H9 (cell line): ENCODE measurements around the gene FNDC3B. TPM values are rescaled to one million over a fixed set of nuclear protein-coding genes. Genes with fewer than 3 reads are reported as not detected.
A peak's percentile ranks its signal among the peaks of the same experiment; 100 is the strongest.

Experiments used
- DNase-seq: peaks from one replicate; pipeline ENCODE4 v3.0.0-alpha.2; 2017
- H2AFZ ChIP-seq: one replicate; pipeline ENCODE4 v1.6.1; 2013; ENCODE audit warnings: mild to moderate bottlenecking, low read length, control low read depth, moderate library complexity
- H2AK5ac ChIP-seq: 2 replicates; pipeline ENCODE4 v1.6.1; 2013; ENCODE audit warnings: low read length, control low read depth, mixed read lengths; ENCODE audit not compliant: insufficient read length
- H2BK120ac ChIP-seq: one replicate; pipeline ENCODE4 v1.6.1; 2013; ENCODE audit warnings: low read depth, mild to moderate bottlenecking, low read length, control low read depth, inconsistent platforms; ENCODE audit not compliant: poor library complexity, severe bottlenecking
- H2BK12ac ChIP-seq: 2 replicates; pipeline ENCODE4 v1.6.1; 2013; ENCODE audit warnings: low read length, control low read depth, mixed read lengths, low read depth; ENCODE audit not compliant: insufficient read length
- H2BK15ac ChIP-seq: 2 replicates; pipeline ENCODE4 v1.6.1; 2013; ENCODE audit warnings: low read depth, low read length, control low read depth
- H2BK20ac ChIP-seq: one replicate; pipeline ENCODE4 v1.6.1; 2013; ENCODE audit warnings: low read depth, mild to moderate bottlenecking, low read length, control low read depth, inconsistent platforms; ENCODE audit not compliant: poor library complexity, severe bottlenecking
- H2BK5ac ChIP-seq: 2 replicates; pipeline ENCODE4 v1.6.1; 2013; ENCODE audit warnings: low read length, control low read depth, mixed read lengths; ENCODE audit not compliant: insufficient read length
- H3K14ac ChIP-seq: 2 replicates; pipeline ENCODE4 v1.6.1; 2013; ENCODE audit warnings: low read length, control low read depth; ENCODE audit not compliant: insufficient read depth
- H3K18ac ChIP-seq: 2 replicates; pipeline ENCODE4 v1.6.1; 2013; ENCODE audit warnings: low read depth, mild to moderate bottlenecking, mixed read lengths, low read length, control low read depth; ENCODE audit not compliant: insufficient read length
- H3K23ac ChIP-seq: 2 replicates; pipeline ENCODE4 v1.6.1; 2013; ENCODE audit warnings: low read length, control low read depth, mixed read lengths, low read depth; ENCODE audit not compliant: insufficient read length
- H3K23me2 ChIP-seq: 2 replicates; pipeline ENCODE4 v1.6.1; 2013; ENCODE audit warnings: low read depth, mild to moderate bottlenecking, mixed read lengths, low read length, control low read depth; ENCODE audit not compliant: insufficient read length, poor library complexity, severe bottlenecking
- H3K27ac ChIP-seq: 2 replicates; pipeline ENCODE4 v1.5.1; 2013; ENCODE audit warnings: low read length, control low read depth, mixed read lengths, low read depth; ENCODE audit not compliant: insufficient read length
- H3K27me3 ChIP-seq: 2 replicates; pipeline ENCODE4 v1.6.1; 2013; ENCODE audit warnings: low read length, control low read depth, inconsistent platforms; ENCODE audit not compliant: insufficient read depth
- H3K4ac ChIP-seq: 2 replicates; pipeline ENCODE4 v1.6.1; 2013; ENCODE audit warnings: low read depth, mild to moderate bottlenecking, control low read depth, inconsistent platforms, low read length, moderate library complexity
- H3K4me1 ChIP-seq: 2 replicates; pipeline ENCODE4 v1.6.1; 2013; ENCODE audit warnings: low read length, control low read depth, inconsistent platforms; ENCODE audit not compliant: insufficient read depth
- H3K4me2 ChIP-seq: 2 replicates; pipeline ENCODE4 v1.6.1; 2013; ENCODE audit warnings: low read length, control low read depth, mixed read lengths; ENCODE audit not compliant: insufficient read length, insufficient read depth
- H3K56ac ChIP-seq: 2 replicates; pipeline ENCODE4 v1.6.1; 2013; ENCODE audit warnings: low read depth, mild to moderate bottlenecking, mixed read lengths, low read length, control low read depth; ENCODE audit not compliant: insufficient read length
- H3K79me1 ChIP-seq: 2 replicates; pipeline ENCODE4 v1.6.1; 2013; ENCODE audit warnings: low read depth, mild to moderate bottlenecking, moderate library complexity, low read length, control low read depth, inconsistent platforms; ENCODE audit not compliant: insufficient read depth, poor library complexity, severe bottlenecking
- H3K79me2 ChIP-seq: 2 replicates; pipeline ENCODE4 v1.6.1; 2013; ENCODE audit warnings: low read length, control low read depth, inconsistent platforms; ENCODE audit not compliant: insufficient read depth
- H3K9ac ChIP-seq: 2 replicates; pipeline ENCODE4 v1.6.1; 2013; ENCODE audit warnings: low read length, control low read depth, mixed read lengths; ENCODE audit not compliant: insufficient read length; ENCODE audit errors: extremely low read depth
- H3K9me3 ChIP-seq: one replicate; pipeline ENCODE4 v1.6.1; 2013; ENCODE audit warnings: low read depth, low read length, inconsistent platforms; ENCODE audit not compliant: control insufficient read depth
- H3T11ph ChIP-seq: one replicate; pipeline ENCODE4 v1.6.1; 2013; ENCODE audit warnings: mild to moderate bottlenecking, low read length, control low read depth, inconsistent platforms
- H4K20me1 ChIP-seq: one replicate; pipeline ENCODE4 v1.6.1; 2013; ENCODE audit not compliant: control insufficient read depth, insufficient read length, insufficient read depth
- H4K5ac ChIP-seq: 2 replicates; pipeline ENCODE4 v1.6.1; 2013; ENCODE audit warnings: low read depth, mild to moderate bottlenecking, mixed read lengths, low read length, control low read depth; ENCODE audit not compliant: insufficient read length
- H4K8ac ChIP-seq: replicated peaks from 2 replicates; pipeline ENCODE4 v1.6.1; 2013; ENCODE audit warnings: low read length, control low read depth, mixed read lengths, low read depth; ENCODE audit not compliant: insufficient read length
- H4K91ac ChIP-seq: 2 replicates; pipeline ENCODE4 v1.6.1; 2013; ENCODE audit warnings: low read depth, mild to moderate bottlenecking, moderate library complexity, mixed read lengths, low read length, control low read depth; ENCODE audit not compliant: insufficient read length
- H3K27ac Mint-ChIP-seq, 3 experiments: 2 replicates in 2 of 3; 3 replicates in 1 of 3; pipeline ENCODE4 v1.8.0; 2020 to 2021; ENCODE audit warnings: mixed read lengths in 3 of 3, mild to moderate bottlenecking in 1 of 3, moderate library complexity in 1 of 3
- H3K27me3 Mint-ChIP-seq: 2 replicates; pipeline ENCODE4 v1.8.0; 2021; ENCODE audit warnings: low read depth, mild to moderate bottlenecking, moderate library complexity, mixed read lengths
- H3K36me3 Mint-ChIP-seq, 3 experiments: 2 replicates in 2 of 3; 3 replicates in 1 of 3; pipeline ENCODE4 v1.8.0; 2020 to 2021; ENCODE audit warnings: low read depth in 3 of 3, mixed read lengths in 3 of 3; ENCODE audit not compliant: insufficient read depth in 1 of 3
- H3K4me1 Mint-ChIP-seq, 2 experiments: 2 replicates each; pipeline ENCODE4 v1.8.0; 2020; ENCODE audit warnings: mixed read lengths in 2 of 2
- H3K4me3 Mint-ChIP-seq, 2 experiments: 2 replicates in 1 of 2; 3 replicates in 1 of 2; pipeline ENCODE4 v1.8.0; 2020 to 2021; ENCODE audit warnings: mild to moderate bottlenecking in 2 of 2, mixed read lengths in 2 of 2, moderate library complexity in 1 of 2
- H3K9me3 Mint-ChIP-seq, 2 experiments: 2 replicates in 1 of 2; 3 replicates in 1 of 2; pipeline ENCODE4 v1.8.0; 2020; ENCODE audit warnings: mild to moderate bottlenecking in 2 of 2, mixed read lengths in 2 of 2, moderate library complexity in 1 of 2
- WGBS: extraction: QIAGEN DNeasy Blood & Tissue Kit; methylation state at CpG from one replicate; pipeline ENCODE4 v1.1.7; 2013; ENCODE audit warnings: missing lambda C conversion rate, low lambda C conversion rate, mixed read lengths; ENCODE audit not compliant: insufficient read length; ENCODE audit errors: extremely low coverage; 5-methylcytosine and 5-hydroxymethylcytosine counted together
- total RNA-seq: library from RNA; stranded (reverse); gene quantifications from 2 replicates; pipeline ENCODE4 v1.2.1, GENCODE V29; 2021
- TF ChIP-seq, protein P1 (sequence below): fragments of 200-600 bp; sonication (generic); conservative IDR thresholded peaks from 3 replicates; pipeline ENCODE4 v1.8.0; 2021; ENCODE audit warnings: antibody characterized with exemption, mild to moderate bottlenecking

FNDC3B gene
- total RNA-seq, 1 experiment from 2014 or later: 43.8 TPM

GRCh38 chr3:172009803-172010202 lies 29.6 kb upstream of the FNDC3B start:
- no peaks in the 10 kb centered on the region for H3K79me2 ChIP-seq
- Mint-ChIP-seq H3K27ac (peak overlapping the region in 2 of 3 experiments; percentile 12 to 73; a peak in 4 of 7 replicates), H3K4me3 (no peak overlapping the region), H3K9me3 (no peaks in the 10 kb centered on the region), H3K27me3 (no peaks in the 10 kb centered on the region), H3K4me1 (peaks cover 13 to 17% of the 10 kb centered on the region in 2 experiments), H3K36me3 (no peaks in the 10 kb centered on the region)
- H4K91ac ChIP-seq: peak overlapping the region; percentile 8
- H3K18ac ChIP-seq: peak overlapping the region; percentile 15
- no peak overlapping the region for H4K5ac ChIP-seq
- TF ChIP-seq, protein P1, sequence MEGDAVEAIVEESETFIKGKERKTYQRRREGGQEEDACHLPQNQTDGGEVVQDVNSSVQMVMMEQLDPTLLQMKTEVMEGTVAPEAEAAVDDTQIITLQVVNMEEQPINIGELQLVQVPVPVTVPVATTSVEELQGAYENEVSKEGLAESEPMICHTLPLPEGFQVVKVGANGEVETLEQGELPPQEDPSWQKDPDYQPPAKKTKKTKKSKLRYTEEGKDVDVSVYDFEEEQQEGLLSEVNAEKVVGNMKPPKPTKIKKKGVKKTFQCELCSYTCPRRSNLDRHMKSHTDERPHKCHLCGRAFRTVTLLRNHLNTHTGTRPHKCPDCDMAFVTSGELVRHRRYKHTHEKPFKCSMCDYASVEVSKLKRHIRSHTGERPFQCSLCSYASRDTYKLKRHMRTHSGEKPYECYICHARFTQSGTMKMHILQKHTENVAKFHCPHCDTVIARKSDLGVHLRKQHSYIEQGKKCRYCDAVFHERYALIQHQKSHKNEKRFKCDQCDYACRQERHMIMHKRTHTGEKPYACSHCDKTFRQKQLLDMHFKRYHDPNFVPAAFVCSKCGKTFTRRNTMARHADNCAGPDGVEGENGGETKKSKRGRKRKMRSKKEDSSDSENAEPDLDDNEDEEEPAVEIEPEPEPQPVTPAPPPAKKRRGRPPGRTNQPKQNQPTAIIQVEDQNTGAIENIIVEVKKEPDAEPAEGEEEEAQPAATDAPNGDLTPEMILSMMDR: no peak
- no peak overlapping the region for H3K23ac ChIP-seq
- H3K4me2 ChIP-seq: no peak overlapping the region
- H3K79me1 ChIP-seq: no peaks in the 10 kb centered on the region
- WGBS: no CpG with 5 or more reads among the region's 3 CpGs
- no peaks in the 10 kb centered on the region for H3K23me2 ChIP-seq
- no peak overlapping the region for H2BK20ac ChIP-seq
- no peak overlapping the region for H2BK5ac ChIP-seq
- H3K9ac ChIP-seq: no peak overlapping the region
- no peaks in the 10 kb centered on the region for H4K20me1 ChIP-seq
- H3K9me3 ChIP-seq: no peaks in the 10 kb centered on the region
- peak; percentile 29 for DNase-seq
- peaks cover 4% of the 10 kb centered on the region; the same call in 1 of the 2 replicates for H3K4me1 ChIP-seq
- no peak overlapping the region for H4K8ac ChIP-seq
- no peak overlapping the region for H2AK5ac ChIP-seq
- H2BK12ac ChIP-seq: no peak overlapping the region
- no peak overlapping the region for H2BK120ac ChIP-seq
- H2BK15ac ChIP-seq: no peak overlapping the region
- H3K27ac ChIP-seq: no peak overlapping the region
- H2AFZ ChIP-seq: peak overlapping the region; percentile 53
- no peak overlapping the region for H3K4ac ChIP-seq
- H3K14ac ChIP-seq: peak overlapping the region; percentile 39; the same call in 1 of the 2 replicates
- H3T11ph ChIP-seq: no peak overlapping the region
- no peak overlapping the region for H3K56ac ChIP-seq
- H3K27me3 ChIP-seq: no peaks in the 10 kb centered on the region
